Smooth muscle cell (in vitro differentiated cells): ENCODE results near the gene LRIF1. TPM values are rescaled to one million over a fixed set of nuclear protein-coding genes. Genes with fewer than 3 reads are reported as not detected.

ENCODE experiments used
- DNase-seq: peaks from one replicate; lab custom pipeline; 2025; ENCODE audit not compliant: unreplicated experiment; lab: John Stamatoyannopoulos, UW
- H2AFZ ChIP-seq: fragments of 200-600 bp; sonication (generic); 2 replicates; pipeline ENCODE4 v1.6.0; 2016; ENCODE audit warnings: antibody characterized with exemption, low read depth, mild to moderate bottlenecking
- H3F3A ChIP-seq: fragments of 200-600 bp; sonication (generic); 2 replicates; pipeline ENCODE4 v1.6.0; 2017; ENCODE audit warnings: antibody characterized with exemption, low read depth
- H3K27ac ChIP-seq: fragments of 200-600 bp; sonication (generic); 2 replicates; pipeline ENCODE4 v1.5.1; 2016; ENCODE audit warnings: low read depth, mild to moderate bottlenecking
- H3K27me3 ChIP-seq: fragments of 200-600 bp; sonication (generic); 2 replicates; pipeline ENCODE4 v1.6.1; 2016; ENCODE audit warnings: low read depth, mild to moderate bottlenecking
- H3K36me3 ChIP-seq: fragments of 200-600 bp; sonication (generic); 2 replicates; pipeline ENCODE4 v1.5.1; 2016; ENCODE audit warnings: low read depth
- H3K4me1 ChIP-seq: fragments of 200-600 bp; sonication (generic); 2 replicates; pipeline ENCODE4 v1.5.1; 2016; ENCODE audit warnings: low read depth
- H3K4me2 ChIP-seq: fragments of 200-600 bp; sonication (generic); 2 replicates; pipeline ENCODE4 v1.6.0; 2016; ENCODE audit warnings: mild to moderate bottlenecking
- H3K4me3 ChIP-seq: fragments of 200-600 bp; sonication (generic); 2 replicates; pipeline ENCODE4 v1.5.1; 2016; ENCODE audit warnings: mild to moderate bottlenecking
- H3K79me2 ChIP-seq: fragments of 200-600 bp; sonication (generic); 2 replicates; pipeline ENCODE4 v1.6.0; 2016; ENCODE audit warnings: low read depth, mild to moderate bottlenecking
- H3K9ac ChIP-seq: fragments of 200-600 bp; sonication (generic); 2 replicates; pipeline ENCODE4 v1.6.0; 2016; ENCODE audit warnings: low read depth
- H3K9me3 ChIP-seq: fragments of 200-600 bp; sonication (generic); replicated peaks from 2 replicates; pipeline ENCODE4 v1.5.1; 2016; ENCODE audit warnings: low read depth
- H4K20me1 ChIP-seq: fragments of 200-600 bp; sonication (generic); 2 replicates; pipeline ENCODE4 v1.6.0; 2016; ENCODE audit warnings: low read depth
- CTCF ChIP-seq: fragments of 200-600 bp; sonication (generic); IDR thresholded peaks from 2 replicates; pipeline ENCODE4 v1.5.1; 2017; ENCODE audit warnings: borderline replicate concordance, mild to moderate bottlenecking, antibody characterized with exemption; ENCODE audit not compliant: insufficient read depth, poor library complexity, severe bottlenecking
- WGBS: methylation state at CpG from one replicate; pipeline ENCODE4 v1.1.7; 2016; ENCODE audit warnings: low lambda C conversion rate; 5-methylcytosine and 5-hydroxymethylcytosine counted together
- polyA plus RNA-seq: library from polyadenylated mRNA; unstranded; fragments of >200 nt; fragmentation: Nextera tagmentation; extraction: Ambion mirVana; gene quantifications from 2 replicates; pipeline ENCODE4 v1.2.1, GENCODE V29; 2016
- total RNA-seq: library from RNA; depleted of rRNA; stranded (reverse); fragments of >200 nt; gene quantifications from 2 replicates; pipeline ENCODE4 v1.2.3, GENCODE V29; 2014

LRIF1 gene
- total and polyA plus RNA-seq, 2 experiments from 2014 or later: 20.7 to 31.7 TPM

GRCh38 chr1:110953031-110953430 is 10.7 kb downstream of the LRIF1 start:
- no peak for TF ChIP-seq CTCF
- H3K36me3 ChIP-seq: peaks cover 10% of the 10 kb centered on the region

GRCh38 chr1:110952031-110952430 is 11.7 kb downstream of the LRIF1 start:
- H3K79me2 ChIP-seq: peaks cover 10% of the 10 kb centered on the region
- H3K4me3 ChIP-seq: no peak overlapping the region
- H3K36me3 ChIP-seq: peaks cover 14% of the 10 kb centered on the region
- no peak for DNase-seq
- H3K4me2 ChIP-seq: no peak overlapping the region
- H2AFZ ChIP-seq: no peak overlapping the region
- no peaks in the 10 kb centered on the region for H3K4me1 ChIP-seq
- no peaks in the 10 kb centered on the region for H3K9me3 ChIP-seq
- H4K20me1 ChIP-seq: peaks cover 31% of the 10 kb centered on the region
- no peaks in the 10 kb centered on the region for H3K27me3 ChIP-seq
- H3F3A ChIP-seq: no peaks in the 10 kb centered on the region
- 80% methylated on average over 2 of the region's 2 CpGs for WGBS
- no peak for TF ChIP-seq CTCF
- no peak overlapping the region for H3K27ac ChIP-seq
- no peak overlapping the region for H3K9ac ChIP-seq

More at GRCh38 chr1:110953031-110953430, 10.7 kb downstream of the LRIF1 start:
- no peaks in the 10 kb centered on the region for H3F3A ChIP-seq
- DNase-seq: no peak
- no peak overlapping the region for H2AFZ ChIP-seq
- H3K4me2 ChIP-seq: no peak overlapping the region
- no peaks in the 10 kb centered on the region for H3K9me3 ChIP-seq
- no peaks in the 10 kb centered on the region for H3K27me3 ChIP-seq
- H3K9ac ChIP-seq: no peak overlapping the region
- H3K4me1 ChIP-seq: no peaks in the 10 kb centered on the region
- peaks cover 17% of the 10 kb centered on the region for H3K79me2 ChIP-seq
- no peak overlapping the region for H3K4me3 ChIP-seq
- peaks cover 31% of the 10 kb centered on the region for H4K20me1 ChIP-seq
- H3K27ac ChIP-seq: no peak overlapping the region

GRCh38 chr1:110951161-110951560 is 12.6 kb downstream of the LRIF1 start:
- Histone ChIP-seq H4K20me1 (peaks cover 23% of the 10 kb centered on the region), H3K4me3 (no peak overlapping the region), H3K9me3 (no peaks in the 10 kb centered on the region), H3K4me1 (no peaks in the 10 kb centered on the region), H3K4me2 (no peak overlapping the region), H3K27ac (no peak overlapping the region), H2AFZ (no peak overlapping the region), H3K27me3 (no peaks in the 10 kb centered on the region), H3F3A (no peaks in the 10 kb centered on the region), H3K79me2 (peaks cover 10% of the 10 kb centered on the region), H3K9ac (no peak overlapping the region), H3K36me3 (peaks cover 14% of the 10 kb centered on the region)
- DNase-seq: no peak
- 87% methylated on average over 1 of the region's 1 CpG for WGBS
- TF ChIP-seq CTCF: no peak

- TF ChIP-seq CTCF: no peak
- DNase-seq: no peak
- H3K4me3 ChIP-seq: no peak overlapping the region
Measured at GRCh38 chr1:110948038-110948810, 15.5 kb downstream of the LRIF1 start.

More at GRCh38 chr1:110948038-110948810, 15.5 kb downstream of the LRIF1 start:
- no peaks in the 10 kb centered on the region for H3K4me1 ChIP-seq
- H3K79me2 ChIP-seq: no peaks in the 10 kb centered on the region
- H2AFZ ChIP-seq: no peak overlapping the region
- no peak overlapping the region for H3K27ac ChIP-seq
- H3K9ac ChIP-seq: no peak overlapping the region
- no peaks in the 10 kb centered on the region for H3F3A ChIP-seq
- no peaks in the 10 kb centered on the region for H3K27me3 ChIP-seq
- H3K4me2 ChIP-seq: no peak overlapping the region
- peaks cover 3% of the 10 kb centered on the region for H4K20me1 ChIP-seq
- no peaks in the 10 kb centered on the region for H3K9me3 ChIP-seq
- peaks cover 14% of the 10 kb centered on the region for H3K36me3 ChIP-seq
- 85% methylated on average over 10 of the region's 10 CpGs for WGBS
